SK-N-SH (cell line): ENCODE data around the gene KCNK17. TPM values are rescaled to one million over a fixed set of nuclear protein-coding genes. Genes with fewer than 3 reads are reported as not detected.

Experiments used
- CTCF ChIA-PET: fragments of 300-600, 350-600 bp; formaldehyde crosslinking; extraction: SDS; loops from one replicate; lab custom pipeline; 2021; lab: Yijun Ruan, JAX
- POLR2A ChIA-PET: fragments of 350-600 bp; sonication (Branson Sonifier 250); formaldehyde crosslinking; extraction: SDS; loops from one replicate; lab custom pipeline; 2020; ENCODE audit warnings: antibody characterized with exemption, inconsistent platforms; lab: Yijun Ruan, JAX
- DNase-seq: peaks from one replicate; pipeline ENCODE4 v3.0.0; 2012
- H2AFZ ChIP-seq: fragments of 200-600 bp; sonication (generic); 2 replicates; pipeline ENCODE4 v1.8.1; 2016; ENCODE audit warnings: antibody characterized with exemption, mild to moderate bottlenecking, low read depth
- H3F3A ChIP-seq: fragments of 200-600 bp; sonication (generic); replicated peaks from 2 replicates; pipeline ENCODE3; 2016; ENCODE audit warnings: antibody characterized with exemption, mild to moderate bottlenecking; ENCODE audit not compliant: insufficient read depth
- H3K27ac ChIP-seq, 2 experiments: fragments of 200-500 bp in 1 of 2; fragments of 200-600 bp in 1 of 2; sonication (Bioruptor generic) in 1 of 2; sonication (generic), shearing (Covaris generic) in 1 of 2; 2 replicates each; pipeline versions ENCODE4 v1.5.1 to v1.6.1; 2014 to 2016; ENCODE audit warnings: low read depth in 2 of 2, inconsistent platforms in 1 of 2, low read length in 1 of 2, mild to moderate bottlenecking in 1 of 2, mixed read lengths in 1 of 2
- H3K27me3 ChIP-seq: fragments of 200-600 bp; sonication (generic), shearing (Covaris generic); 2 replicates; pipeline ENCODE4 v1.6.1; 2016; ENCODE audit warnings: mixed run types; ENCODE audit not compliant: insufficient read depth
- H3K36me3 ChIP-seq, 2 experiments: fragments of 200-500 bp in 1 of 2; fragments of 200-600 bp in 1 of 2; sonication (Bioruptor generic) in 1 of 2; sonication (generic) in 1 of 2; replicated peaks in 1 of 2; 2 replicates each; pipeline versions ENCODE3 to v1.5.1; 2014 to 2016; ENCODE audit warnings: low read length in 1 of 2, mild to moderate bottlenecking in 1 of 2; ENCODE audit not compliant: insufficient read depth in 2 of 2, control insufficient read depth in 1 of 2
- H3K4me1 ChIP-seq, 2 experiments: fragments of 200-500 bp in 1 of 2; fragments of 200-600 bp in 1 of 2; sonication (Bioruptor generic) in 1 of 2; sonication (generic), shearing (Covaris generic) in 1 of 2; 2 replicates each; pipeline versions ENCODE4 v1.5.1 to v1.6.1; 2014 to 2016; ENCODE audit warnings: low read depth in 1 of 2, low read length in 1 of 2, mixed run types in 1 of 2; ENCODE audit not compliant: insufficient read depth in 2 of 2, control insufficient read depth in 1 of 2
- H3K4me2 ChIP-seq: fragments of 200-600 bp; sonication (generic), shearing (Covaris generic); 2 replicates; pipeline ENCODE4 v1.6.1; 2017; ENCODE audit warnings: mixed run types
- H3K4me3 ChIP-seq, 2 experiments: fragments of 200-500 bp in 1 of 2; fragments of 200-600 bp in 1 of 2; sonication (Bioruptor generic) in 1 of 2; sonication (generic), shearing (Covaris generic) in 1 of 2; 2 replicates each; pipeline versions ENCODE4 v1.5.1 to v1.8.1; 2014 to 2016; ENCODE audit warnings: low read depth in 2 of 2, inconsistent platforms in 1 of 2, low read length in 1 of 2, mild to moderate bottlenecking in 1 of 2, mixed read lengths in 1 of 2, moderate library complexity in 1 of 2
- H3K79me2 ChIP-seq: fragments of 200-600 bp; sonication (generic); 2 replicates; pipeline ENCODE4 v1.8.1; 2017; ENCODE audit warnings: mild to moderate bottlenecking; ENCODE audit not compliant: insufficient read depth
- H3K9ac ChIP-seq: fragments of 200-600 bp; sonication (generic); 2 replicates; pipeline ENCODE4 v1.6.1; 2017; ENCODE audit warnings: mixed run types
- H3K9me2 ChIP-seq: fragments of 200-600 bp; sonication (generic); 2 replicates; pipeline ENCODE4 v1.6.1; 2017; ENCODE audit warnings: mixed run types
- H3K9me3 ChIP-seq: fragments of 200-600 bp; sonication (generic); 2 replicates; pipeline ENCODE4 v1.6.1; 2017; ENCODE audit warnings: mixed run types, mild to moderate bottlenecking, moderate library complexity
- H4K20me1 ChIP-seq: fragments of 200-600 bp; sonication (generic); 2 replicates; pipeline ENCODE4 v1.6.1; 2017; ENCODE audit warnings: mild to moderate bottlenecking, mixed run types; ENCODE audit not compliant: insufficient read depth
- EZH2phosphoT487 ChIP-seq: fragments of 200-600 bp; sonication (generic); IDR thresholded peaks from 2 replicates; pipeline ENCODE4 v1.6.1; 2017; ENCODE audit warnings: low read depth, mixed run types, mild to moderate bottlenecking, antibody characterized with exemption, moderate library complexity, borderline replicate concordance
- FOSL2 ChIP-seq: IDR thresholded peaks from 2 replicates; pipeline ENCODE4 v1.4.0; 2012; ENCODE audit warnings: low read depth, mild to moderate bottlenecking, moderate library complexity, borderline replicate concordance
- IRF3 ChIP-seq: fragments of 150-350 bp; IDR thresholded peaks from 2 replicates; pipeline ENCODE4 v1.6.1; 2016; ENCODE audit warnings: mild to moderate bottlenecking, low read depth, low read length
- JUND ChIP-seq: IDR thresholded peaks from 2 replicates; pipeline ENCODE4 v1.4.0; 2012
- NFIC ChIP-seq: IDR thresholded peaks from 2 replicates; pipeline ENCODE4 v1.4.0; 2012; ENCODE audit warnings: borderline replicate concordance
- POLR2AphosphoS5 ChIP-seq: IDR thresholded peaks from 2 replicates; pipeline ENCODE4 v1.6.1; 2012; ENCODE audit warnings: low read depth, low read length
- RAD21 ChIP-seq: IDR thresholded peaks from 2 replicates; pipeline ENCODE4 v1.6.1; 2012; ENCODE audit warnings: mild to moderate bottlenecking, low read length
- SIN3A ChIP-seq: IDR thresholded peaks from 2 replicates; pipeline ENCODE4 v1.6.1; 2012; ENCODE audit warnings: low read depth, mild to moderate bottlenecking, low read length, moderate library complexity, borderline replicate concordance
- WGBS: methylation state at CpG from one replicate; pipeline ENCODE4 v1.1.6; 2017; ENCODE audit warnings: low lambda C conversion rate; 5-methylcytosine and 5-hydroxymethylcytosine counted together
- polyA plus RNA-seq, 3 experiments: library from polyadenylated mRNA; depleted of rRNA; stranded (reverse); fragments of >200 nt; gene quantifications; 2 replicates each; pipeline ENCODE4 v1.2.3, GENCODE V29; 2012
- TF ChIP-seq, protein P1 (sequence below): IDR thresholded peaks from 2 replicates; pipeline ENCODE4 v1.4.0; 2012; ENCODE audit warnings: low read depth

Gene KCNK17
- polyA plus RNA-seq, 1 of the 3 experiments (the other 2 are of a cell fraction): not detected

DNA sequence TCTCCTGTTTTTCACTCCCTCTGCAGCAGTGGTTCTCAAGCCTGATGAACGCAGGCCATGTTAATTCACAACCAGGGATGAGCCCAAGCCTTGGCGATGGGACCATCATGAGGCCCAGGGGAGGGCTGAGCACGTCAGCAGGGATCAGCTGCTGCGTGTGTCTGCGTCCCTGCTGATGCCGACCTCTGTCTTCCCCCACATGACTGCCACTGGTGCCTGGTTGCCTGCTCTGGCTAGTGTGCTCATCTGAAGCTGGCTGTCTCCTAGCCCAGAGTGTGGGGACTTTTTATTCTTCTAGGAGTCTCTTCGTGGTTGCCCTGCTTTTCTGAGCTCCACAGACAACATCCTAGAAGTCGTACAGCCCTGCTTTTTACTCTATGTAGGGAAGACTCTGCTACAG, 49.1 kb upstream of the KCNK17 start:
- Histone ChIP-seq H3K9me2 (no peaks in the 10 kb centered on the region), H3K9me3 (no peaks in the 10 kb centered on the region), H3F3A (no peaks in the 10 kb centered on the region), H2AFZ (no peak overlapping the region), H3K4me2 (no peak overlapping the region), H3K36me3 (no peaks in the 10 kb centered on the region), H3K9ac (no peak overlapping the region), H4K20me1 (no peaks in the 10 kb centered on the region), H3K27me3 (no peaks in the 10 kb centered on the region), H3K27ac (no peak overlapping the region), H3K4me3 (no peak overlapping the region), H3K4me1 (peaks cover 0 to 25% of the 10 kb centered on the region in 2 experiments; a peak in 1 of 4 replicates), H3K79me2 (no peaks in the 10 kb centered on the region)
- DNase-seq: no peak
- no peak for TF ChIP-seq IRF3
- no peak for TF ChIP-seq NFIC
- TF ChIP-seq, protein P1, sequence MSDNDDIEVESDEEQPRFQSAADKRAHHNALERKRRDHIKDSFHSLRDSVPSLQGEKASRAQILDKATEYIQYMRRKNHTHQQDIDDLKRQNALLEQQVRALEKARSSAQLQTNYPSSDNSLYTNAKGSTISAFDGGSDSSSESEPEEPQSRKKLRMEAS: no peak
- TF ChIP-seq EZH2phosphoT487: no peak
- no peak for TF ChIP-seq SIN3A
- TF ChIP-seq FOSL2: no peak
- 46% methylated on average over 8 of the region's 8 CpGs for WGBS
- POLR2A ChIA-PET: interaction anchor here (0.7 kb wide), 1 partner anchor 198 kb away, joined by 3 read pairs; no protein-coding TSS in a partner anchor
- CTCF ChIA-PET: interaction anchor here (0.9 to 3.8 kb wide), 16 partner anchors 7 to 1261 kb away, joined by 3 to 62 read pairs (median 4); partner anchors contain the start of gene MOCS1

GRCh38 chr6:39362487-39362865, 48.3 kb upstream of the KCNK17 start:
- no peaks in the 10 kb centered on the region for H3K9me2 ChIP-seq
- ChIA-PET CTCF (interaction anchor here (0.6 to 3.8 kb wide), 45 partner anchors 8 to 1705 kb away, joined by 3 to 62 read pairs (median 3); partner anchors contain the start of genes KCNK16, KIF6 and MOCS1), POLR2A (interaction anchor here (0.7 kb wide), 1 partner anchor 197 kb away, joined by 3 read pairs; no protein-coding TSS in a partner anchor)
- no peak overlapping the region for H3K4me2 ChIP-seq
- H3K9me3 ChIP-seq: no peaks in the 10 kb centered on the region
- H3K4me1 ChIP-seq: peaks cover 0 to 26% of the 10 kb centered on the region in 2 experiments; a peak in 1 of 4 replicates
- DNase-seq: peak; percentile 50
- no peak for TF ChIP-seq JUND
- TF ChIP-seq POLR2AphosphoS5: no peak
- TF ChIP-seq RAD21: peak; percentile 57
- H3K27ac ChIP-seq: 0 out of 4 replicates have a peak overlapping the region, but pooled peaks of 1 of the 2 experiments have one; percentile 19
- 0 out of 2 replicates have a peak overlapping the region, but pooled peaks have one; percentile 14 for H2AFZ ChIP-seq
- H4K20me1 ChIP-seq: no peaks in the 10 kb centered on the region
- no peak overlapping the region for H3K4me3 ChIP-seq
- no peaks in the 10 kb centered on the region for H3K36me3 ChIP-seq
- H3K27me3 ChIP-seq: no peaks in the 10 kb centered on the region
- no peaks in the 10 kb centered on the region for H3F3A ChIP-seq
- 16% methylated on average over 3 of the region's 3 CpGs for WGBS
- H3K9ac ChIP-seq: no peak overlapping the region
- no peaks in the 10 kb centered on the region for H3K79me2 ChIP-seq
